Smooth muscle cell of the umbilical artery (primary cell): ENCODE measurements around the gene FCGR2B. TPM values are rescaled to one million over a fixed set of nuclear protein-coding genes. Genes with fewer than 3 reads are reported as not detected.

Source experiments
- total RNA-seq: library from RNA; depleted of rRNA; stranded (reverse); fragments of >200 nt; gene quantifications from 2 replicates; pipeline ENCODE4 v1.2.3, GENCODE V29; 2014

FCGR2B gene
- not detected in 2 replicates for total RNA-seq

DNA sequence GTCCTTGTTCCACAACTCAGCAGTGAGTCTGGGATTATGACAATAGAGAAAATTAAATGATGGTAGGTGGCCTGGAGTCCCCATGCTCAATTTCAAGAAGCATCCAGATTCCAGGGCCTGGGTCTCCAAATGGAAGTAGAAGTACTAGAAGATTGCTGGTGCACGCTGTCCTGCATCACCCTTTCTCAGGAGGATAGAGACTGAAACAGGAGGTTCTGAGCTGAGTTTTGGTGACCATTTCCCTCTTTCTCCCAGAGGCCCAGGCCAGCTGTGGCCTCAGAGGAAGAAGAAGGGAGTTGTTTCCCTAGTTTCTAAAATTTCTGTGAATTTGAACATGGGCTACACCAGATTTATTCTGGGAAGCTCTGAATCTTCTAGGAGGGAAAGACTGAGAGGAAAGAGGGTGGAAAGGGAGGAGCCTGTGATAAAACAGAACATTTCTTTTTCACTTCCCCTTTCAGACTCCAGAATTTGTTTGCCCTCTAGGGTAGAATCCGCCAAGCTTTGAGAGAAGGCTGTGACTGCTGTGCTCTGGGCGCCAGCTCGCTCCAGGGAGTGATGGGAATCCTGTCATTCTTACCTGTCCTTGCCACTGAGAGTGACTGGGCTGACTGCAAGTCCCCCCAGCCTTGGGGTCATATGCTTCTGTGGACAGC, at the start of gene FCGR2B:
TSS of gene FCGR2B (plus strand) at position 460 of the 656 bp plus-strand sequence. CDS start at position 559, 99 bp downstream.

DNA sequence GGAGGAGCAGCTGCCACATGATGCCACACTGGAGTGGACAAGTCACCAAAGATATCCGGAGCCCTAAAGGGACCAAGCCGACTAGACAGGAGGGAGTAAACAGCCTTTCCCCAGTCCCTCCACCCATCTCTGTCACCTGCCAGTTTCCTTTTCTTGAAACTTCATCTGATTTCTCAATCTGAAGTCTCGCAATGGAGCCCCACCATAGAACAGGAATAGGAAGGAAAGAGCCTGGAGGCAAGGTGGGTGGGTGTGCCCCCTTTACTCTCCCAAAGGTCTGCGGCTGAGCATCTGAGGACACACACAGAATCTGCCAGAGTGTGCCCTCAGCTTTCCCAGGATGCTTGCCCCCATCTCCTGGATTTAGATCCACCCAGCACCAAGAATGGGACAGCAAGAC, 31.9 kb upstream of the FCGR2B start, which contains the start of gene FCGR3B:
TSS of gene FCGR3B (minus strand) at position 101 of the 400 bp plus-strand sequence. CDS start at position 19, 82 bp downstream.

DNA sequence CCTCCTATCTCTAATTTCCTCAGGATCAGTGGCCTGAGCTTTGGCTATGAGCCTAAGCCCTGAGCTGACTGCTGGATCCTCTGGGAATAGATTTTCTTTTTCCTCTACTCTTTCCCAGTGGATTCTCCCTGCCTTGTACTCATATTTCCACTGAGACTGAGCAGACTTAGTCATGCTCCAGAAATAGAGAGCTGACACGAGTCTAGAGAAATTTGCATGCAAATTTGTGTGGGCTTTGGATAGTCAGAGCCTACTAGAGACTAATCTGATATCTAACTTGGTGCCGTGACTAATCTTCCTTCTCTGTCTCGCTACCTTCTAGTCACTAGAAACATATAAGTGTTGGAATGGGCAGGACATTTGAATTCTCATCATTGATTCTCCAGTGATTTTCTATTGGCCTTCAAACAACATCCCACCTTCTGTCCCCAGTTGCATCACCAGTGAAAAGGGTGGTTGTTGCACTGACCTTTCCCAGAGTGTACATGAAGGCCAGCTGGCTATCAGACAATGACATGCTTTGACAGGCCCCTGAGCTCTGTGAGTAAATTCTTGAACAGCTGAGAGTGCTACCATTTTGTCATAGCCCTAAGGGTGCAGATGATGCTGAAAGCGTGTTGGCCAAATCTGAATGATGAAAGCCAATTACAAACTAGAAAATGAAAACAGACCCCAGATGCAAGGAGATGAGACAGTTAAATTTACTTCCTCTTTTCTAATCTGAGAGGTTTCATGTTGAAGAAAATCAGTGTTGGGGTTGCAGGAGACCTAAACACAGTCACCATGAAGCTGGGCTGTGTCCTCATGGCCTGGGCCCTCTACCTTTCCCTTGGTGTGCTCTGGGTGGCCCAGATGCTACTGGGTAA, 43.8 kb downstream of the FCGR2B start, which contains the start of gene FCRLA:
TSS of gene FCRLA (plus strand) at position 748 of the 866 bp plus-strand sequence. CDS start at position 784, 36 bp downstream.

DNA sequence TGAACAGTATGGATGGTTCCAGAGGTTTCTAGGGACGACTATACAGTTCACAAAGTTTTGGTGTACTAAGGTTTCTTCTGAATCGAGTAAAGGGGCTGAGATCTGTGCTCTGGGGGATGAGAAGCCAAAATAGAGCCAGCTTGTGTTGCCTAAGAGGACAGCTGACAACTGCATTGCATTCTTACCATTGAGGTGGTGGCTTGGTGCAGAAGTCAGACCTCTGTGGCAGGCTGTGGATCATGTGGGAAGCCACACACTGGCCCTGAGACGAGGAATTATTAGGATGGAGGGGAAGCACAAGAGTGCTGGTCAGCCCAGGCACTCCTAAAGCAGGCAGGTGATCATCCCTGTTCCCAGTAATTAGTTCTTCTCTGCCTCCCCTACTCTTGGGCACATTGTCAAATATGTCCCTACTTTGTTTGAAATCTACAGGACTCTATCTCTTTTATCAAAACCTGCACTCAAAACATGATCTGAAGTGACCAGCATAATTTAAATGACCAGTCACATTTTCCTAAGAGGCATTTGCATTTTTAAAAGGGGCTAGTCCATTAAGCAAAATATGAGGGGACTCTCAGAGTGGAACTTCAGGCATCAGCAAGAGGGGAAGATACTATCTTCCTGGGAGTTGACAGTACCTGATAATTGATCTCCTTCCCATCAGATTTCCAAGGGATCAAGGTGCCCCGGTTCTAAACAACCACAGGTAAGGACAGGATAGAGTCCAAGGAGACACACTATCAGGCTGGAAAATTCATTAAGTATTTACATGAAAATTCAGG, 58.2 kb downstream of the FCGR2B start, which contains the start of gene FCRLB:
TSS of gene FCRLB (plus strand) at position 589 of the 782 bp plus-strand sequence. CDS start 1,129 bp downstream, outside the sequence.

Other genes starting within 250 kb of the FCGR2B start
- gene FCGR2A, start 157.7 kb upstream of the FCGR2B start, total RNA-seq: 0.14 TPM in 1 of 2 replicates, not detected in the other
- 0.30 and 1.1 TPM in 2 replicates for gene HSPA6, start 138.6 kb upstream of the FCGR2B start, total RNA-seq
- not detected in 2 replicates for gene FCGR3A, start 113.3 kb upstream of the FCGR2B start, total RNA-seq
- gene FCGR3B, start 32.0 kb upstream of the FCGR2B start, total RNA-seq: not detected in 2 replicates
- 0.59 and 0.83 TPM in 2 replicates for gene FCRLA, start 44.1 kb downstream of the FCGR2B start, total RNA-seq
- 0.89 and 3.7 TPM in 2 replicates for gene FCRLB, start 58.4 kb downstream of the FCGR2B start, total RNA-seq
- gene DUSP12, start 86.6 kb downstream of the FCGR2B start, total RNA-seq: 33.6 and 37.0 TPM in 2 replicates
- gene ATF6, start 103.2 kb downstream of the FCGR2B start, total RNA-seq: 27.6 and 29.9 TPM in 2 replicates